Measurements from ENCODE around the gene APCDD1.
"Not testable (repeated sequence)": the region's sequence is repeated elsewhere in the genome, so short reads cannot be mapped to it uniquely, and the experiment has no call there.

The APCDD1 gene

GRCh38 chr18:10462597-10462996, 8.2 kb downstream of the APCDD1 start:
- no peak for DNase-seq (ENCODE audit: low read depth, low spot score)

GRCh38 chr18:10463096-10463495, 8.7 kb downstream of the APCDD1 start:
- no peak for DNase-seq (ENCODE audit: low read depth, low spot score)

- no peak for DNase-seq (ENCODE audit: low read depth, low spot score)
These were observed 9.3 kb downstream of the APCDD1 start for GRCh38 chr18:10463741-10464140.

- not testable (repeated sequence) for DNase-seq (ENCODE audit: low read depth, low spot score)
These were observed 9.8 kb downstream of the APCDD1 start for GRCh38 chr18:10464161-10464648.

GRCh38 chr18:10465174-10465939, 10.9 kb downstream of the APCDD1 start:
- DNase-seq (ENCODE audit: low read depth, low spot score): no peak

GRCh38 chr18:10470429-10470828, 16.0 kb downstream of the APCDD1 start:
- DNase-seq (ENCODE audit: low read depth, low spot score): no peak

- DNase-seq (ENCODE audit: low read depth, low spot score): no peak
These were observed 17.1 kb downstream of the APCDD1 start for GRCh38 chr18:10471574-10471973.

- no peak for DNase-seq (ENCODE audit: low read depth, low spot score)
These were observed 18.7 kb downstream of the APCDD1 start for GRCh38 chr18:10473132-10473531.

GRCh38 chr18:10474309-10474708, 19.9 kb downstream of the APCDD1 start:
- DNase-seq (ENCODE audit: low read depth, low spot score): no peak

- no peak for DNase-seq (ENCODE audit: low read depth, low spot score)
These were observed 20.8 kb downstream of the APCDD1 start for GRCh38 chr18:10475276-10475653.

GRCh38 chr18:10475654-10476291, 21.3 kb downstream of the APCDD1 start:
- DNase-seq (ENCODE audit: low read depth, low spot score): no peak

- no peak for DNase-seq (ENCODE audit: low read depth, low spot score)
These were observed 21.9 kb downstream of the APCDD1 start for GRCh38 chr18:10476338-10476791.

GRCh38 chr18:10477121-10477862, 22.9 kb downstream of the APCDD1 start:
- no peak for DNase-seq (ENCODE audit: low read depth, low spot score)

- no peak for DNase-seq (ENCODE audit: low read depth, low spot score)
These were observed 23.4 kb downstream of the APCDD1 start for GRCh38 chr18:10477863-10478260.

GRCh38 chr18:10481831-10482230, 27.4 kb downstream of the APCDD1 start:
- no peak for DNase-seq (ENCODE audit: low read depth, low spot score)

- DNase-seq (ENCODE audit: low read depth, low spot score): no peak
These were observed 28.0 kb downstream of the APCDD1 start for GRCh38 chr18:10482363-10482984.

- DNase-seq (ENCODE audit: low read depth, low spot score): no peak
These were observed 28.8 kb downstream of the APCDD1 start for GRCh38 chr18:10482985-10483949.

GRCh38 chr18:10485475-10485874, 31.0 kb downstream of the APCDD1 start:
- DNase-seq (ENCODE audit: low read depth, low spot score): no peak

GRCh38 chr18:10486362-10486761, 31.9 kb downstream of the APCDD1 start:
- no peak for DNase-seq (ENCODE audit: low read depth, low spot score)

GRCh38 chr18:10487154-10487553, 32.7 kb downstream of the APCDD1 start:
- DNase-seq (ENCODE audit: low read depth, low spot score): no peak

- DNase-seq (ENCODE audit: low read depth, low spot score): no peak
These were observed 33.6 kb downstream of the APCDD1 start for GRCh38 chr18:10488017-10488416.
